ENCODE results near the gene ENTREP1. TPM values are rescaled to one million over a fixed set of nuclear protein-coding genes. Genes with fewer than 3 reads are reported as not detected.

Gene ENTREP1
- total and polyA plus RNA-seq, 2 of the 4 experiments (the other 2 are of a cell fraction) = not detected

GRCh38 chr9:69363191-69363590 lies 38.2 kb downstream of the ENTREP1 start:
- dilution Hi-C loops (cut with HindIII; ENCODE audit: low sequenced_read_pairs, unreplicated experiment) (no loop called here), intact Hi-C loops (cut with micrococcal nuclease) (no loop called here), in situ Hi-C loops (cut with MboI; ENCODE audit: low sequenced_read_pairs) (loop anchor here (25.0 kb wide), 1 partner anchor 101 kb away; no protein-coding TSS in a partner anchor)
- no peaks in the 10 kb centered on the region for H3K36me3 ChIP-seq (ENCODE audit: control insufficient read depth, insufficient read depth, low read length)
- H3K56ac ChIP-seq (ENCODE audit: extremely low read depth, insufficient read depth, low read length) = no peak overlapping the region
- no peak overlapping the region for H3K27ac ChIP-seq (ENCODE audit: insufficient read depth, low read length)
- no peak overlapping the region for H2AFZ ChIP-seq (replicated peaks; ENCODE audit: low read length, poor library complexity)
- H3K4me3 ChIP-seq (ENCODE audit: insufficient read depth, low read depth, low read length) = no peak overlapping the region
- no peak overlapping the region for H4K91ac ChIP-seq (ENCODE audit: insufficient read depth, low read depth, low read length)
- H2BK20ac ChIP-seq (ENCODE audit: low read depth, low read length) = no peak overlapping the region
- H2BK120ac ChIP-seq (ENCODE audit: low read depth, low read length) = no peak overlapping the region
- no peak overlapping the region for H2AK5ac ChIP-seq (ENCODE audit: low read depth, low read length)
- no peaks in the 10 kb centered on the region for H3K4me1 ChIP-seq (ENCODE audit: control insufficient read depth, insufficient read depth, low read length)
- no peak overlapping the region for H3K14ac ChIP-seq (replicated peaks; ENCODE audit: low read depth, low read length)
- TF ChIP-seq MAZ (IDR thresholded peaks at IDR 0.05; ENCODE audit: borderline replicate concordance, low read depth, low read length) (no peak), RCOR1 (IDR thresholded peaks at IDR 0.05; ENCODE audit: insufficient replicate concordance, low read length) (no peak), RFX5 (IDR thresholded peaks at IDR 0.05; ENCODE audit: low read depth, low read length) (no peak), MXI1 (IDR thresholded peaks at IDR 0.05; ENCODE audit: borderline replicate concordance, low read depth, low read length) (no peak), CEBPB (IDR thresholded peaks at IDR 0.05; ENCODE audit: low read depth, low read length) (no peak), BHLHE40 (IDR thresholded peaks at IDR 0.05; ENCODE audit: low read depth, low read length) (no peak)
- TF ChIP-seq, protein P1, sequence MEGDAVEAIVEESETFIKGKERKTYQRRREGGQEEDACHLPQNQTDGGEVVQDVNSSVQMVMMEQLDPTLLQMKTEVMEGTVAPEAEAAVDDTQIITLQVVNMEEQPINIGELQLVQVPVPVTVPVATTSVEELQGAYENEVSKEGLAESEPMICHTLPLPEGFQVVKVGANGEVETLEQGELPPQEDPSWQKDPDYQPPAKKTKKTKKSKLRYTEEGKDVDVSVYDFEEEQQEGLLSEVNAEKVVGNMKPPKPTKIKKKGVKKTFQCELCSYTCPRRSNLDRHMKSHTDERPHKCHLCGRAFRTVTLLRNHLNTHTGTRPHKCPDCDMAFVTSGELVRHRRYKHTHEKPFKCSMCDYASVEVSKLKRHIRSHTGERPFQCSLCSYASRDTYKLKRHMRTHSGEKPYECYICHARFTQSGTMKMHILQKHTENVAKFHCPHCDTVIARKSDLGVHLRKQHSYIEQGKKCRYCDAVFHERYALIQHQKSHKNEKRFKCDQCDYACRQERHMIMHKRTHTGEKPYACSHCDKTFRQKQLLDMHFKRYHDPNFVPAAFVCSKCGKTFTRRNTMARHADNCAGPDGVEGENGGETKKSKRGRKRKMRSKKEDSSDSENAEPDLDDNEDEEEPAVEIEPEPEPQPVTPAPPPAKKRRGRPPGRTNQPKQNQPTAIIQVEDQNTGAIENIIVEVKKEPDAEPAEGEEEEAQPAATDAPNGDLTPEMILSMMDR (conservative IDR thresholded peaks at IDR 0.05; ENCODE audit: low read depth, low read length) = no peak
- no peak overlapping the region for H2BK5ac ChIP-seq (ENCODE audit: low read depth, low read length, poor library complexity, severe bottlenecking)
- no peaks in the 10 kb centered on the region for H3K79me1 ChIP-seq (ENCODE audit: low read depth in 1 of 2, low read length in 2 of 2)
- H3K18ac ChIP-seq (ENCODE audit: low read depth, low read length) = no peak overlapping the region
- H3K4me2 ChIP-seq (ENCODE audit: low read depth, low read length) = no peak overlapping the region
- H2BK15ac ChIP-seq (ENCODE audit: low read depth, low read length) = no peak overlapping the region
- WGBS, 2 experiments (ENCODE audit: extremely low coverage in 2 of 2, insufficient read length in 1 of 2) = 14% methylated on average over 1 of the region's 1 CpG; no CpG with 5 or more reads in 1 of the 2 experiments
- H4K8ac ChIP-seq (ENCODE audit: low read depth in 2 of 2, low read length in 2 of 2) = no peak overlapping the region
- ATAC-seq (ENCODE audit: low read depth) (no peak), DNase-seq (no peak)
- BruUV-seq (replicated peaks) = no TSS peak
- no peaks in the 10 kb centered on the region for H3K9me1 ChIP-seq (ENCODE audit: insufficient read depth, low read length)
- no peaks in the 10 kb centered on the region for H4K20me1 ChIP-seq (ENCODE audit: insufficient read depth, low read length)
- no peak overlapping the region for H3K9ac ChIP-seq (ENCODE audit: low read depth, low read length)
- no peak overlapping the region for H4K5ac ChIP-seq (ENCODE audit: low read depth, low read length)
- POLR2A ChIA-PET (ENCODE audit: unreplicated experiment) = no interaction called here
- no peak overlapping the region for H2AK9ac ChIP-seq (replicated peaks; ENCODE audit: low read depth, low read length, poor library complexity)
- H3K23ac ChIP-seq (ENCODE audit: low read depth, low read length) = no peak overlapping the region
- no peaks in the 10 kb centered on the region for H3K9me3 ChIP-seq (ENCODE audit: control insufficient read depth, insufficient read depth, low read length)
- CTCF ChIA-PET = no interaction called here
- no peak overlapping the region for H3K4ac ChIP-seq (ENCODE audit: low read depth, low read length)
- peaks cover 13% of the 10 kb centered on the region for H3K27me3 ChIP-seq (ENCODE audit: control insufficient read depth, insufficient read depth, low read length)

Measured in IMR-90 (cell line).